T1000 (cell line): Measurements from ENCODE around the gene DLGAP5.

Source experiments
- DNase-seq: peaks from one replicate; lab custom pipeline; 2025; ENCODE audit warnings: mixed read lengths; lab: John Stamatoyannopoulos, UW

The DLGAP5 gene

GRCh38 chr14:55114720-55115119 lies 76.7 kb downstream of the DLGAP5 start:
- DNase-seq, result no peak

- no peak for DNase-seq
Observed at GRCh38 chr14:55111122-55111708, 80.2 kb downstream of the DLGAP5 start.

- DNase-seq, result no peak
Observed at GRCh38 chr14:55109836-55110235, 81.5 kb downstream of the DLGAP5 start.

GRCh38 chr14:55107766-55108554 lies 83.4 kb downstream of the DLGAP5 start:
- peak; percentile 76 for DNase-seq

- no peak for DNase-seq
Observed at GRCh38 chr14:55105991-55106390, 85.4 kb downstream of the DLGAP5 start.

- DNase-seq, result no peak
Observed at GRCh38 chr14:55103971-55104954, 87.1 kb downstream of the DLGAP5 start.

GRCh38 chr14:55103005-55103640 lies 88.3 kb downstream of the DLGAP5 start:
- DNase-seq, result peak; percentile 75

GRCh38 chr14:55102141-55102621 lies 89.2 kb downstream of the DLGAP5 start:
- peak; percentile 53 for DNase-seq

- no peak for DNase-seq
Observed at GRCh38 chr14:55101698-55102097, 89.7 kb downstream of the DLGAP5 start.

- no peak for DNase-seq
Observed at GRCh38 chr14:55099756-55100155, 91.6 kb downstream of the DLGAP5 start.

GRCh38 chr14:55098561-55098898 lies 92.9 kb downstream of the DLGAP5 start:
- DNase-seq, result no peak
